Astrocyte of the spinal cord (primary cell): ENCODE data around the gene ZNF239.

Source experiments
- DNase-seq: peaks from one replicate; pipeline ENCODE4 v3.0.0; 2011; ENCODE audit warnings: low read depth, low spot score
- H3K4me3 ChIP-seq: 2 replicates; pipeline ENCODE4 v1.5.1; 2011; ENCODE audit warnings: low read depth, mild to moderate bottlenecking, low read length, moderate library complexity
- in situ Hi-C: cut with HindIII; loops from 2 replicates; pipeline ENCODE4 v1.10.0; 2017; ENCODE audit warnings: low sequenced_read_pairs
- TF ChIP-seq, protein P1 (sequence below): IDR thresholded peaks from 2 replicates; pipeline ENCODE4 v1.5.1; 2012; ENCODE audit warnings: low read depth, mild to moderate bottlenecking, low read length, inconsistent platforms

The ZNF239 gene

DNA sequence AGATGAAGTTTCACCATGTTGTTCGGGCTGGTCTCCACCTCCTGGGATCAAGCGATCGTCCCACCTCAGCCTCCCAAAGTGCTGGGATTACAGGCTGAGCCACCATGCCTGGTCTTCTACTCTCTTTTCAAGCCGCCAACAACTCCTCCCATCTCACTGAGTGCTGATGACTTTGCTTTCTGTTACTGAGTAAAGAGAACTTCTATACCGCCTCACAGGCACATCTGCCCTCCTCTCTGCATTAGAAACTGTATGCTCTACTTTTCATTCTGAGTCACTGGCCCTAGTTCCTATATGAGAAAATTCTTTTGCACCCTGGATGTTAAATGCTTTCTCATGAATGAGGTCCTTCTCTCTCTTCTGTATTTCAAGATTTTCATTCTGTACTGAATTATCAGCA, 2.2 kb upstream of the ZNF239 start:
- in situ Hi-C loops: no loop called here
- DNase-seq: no peak
- TF ChIP-seq, protein P1, sequence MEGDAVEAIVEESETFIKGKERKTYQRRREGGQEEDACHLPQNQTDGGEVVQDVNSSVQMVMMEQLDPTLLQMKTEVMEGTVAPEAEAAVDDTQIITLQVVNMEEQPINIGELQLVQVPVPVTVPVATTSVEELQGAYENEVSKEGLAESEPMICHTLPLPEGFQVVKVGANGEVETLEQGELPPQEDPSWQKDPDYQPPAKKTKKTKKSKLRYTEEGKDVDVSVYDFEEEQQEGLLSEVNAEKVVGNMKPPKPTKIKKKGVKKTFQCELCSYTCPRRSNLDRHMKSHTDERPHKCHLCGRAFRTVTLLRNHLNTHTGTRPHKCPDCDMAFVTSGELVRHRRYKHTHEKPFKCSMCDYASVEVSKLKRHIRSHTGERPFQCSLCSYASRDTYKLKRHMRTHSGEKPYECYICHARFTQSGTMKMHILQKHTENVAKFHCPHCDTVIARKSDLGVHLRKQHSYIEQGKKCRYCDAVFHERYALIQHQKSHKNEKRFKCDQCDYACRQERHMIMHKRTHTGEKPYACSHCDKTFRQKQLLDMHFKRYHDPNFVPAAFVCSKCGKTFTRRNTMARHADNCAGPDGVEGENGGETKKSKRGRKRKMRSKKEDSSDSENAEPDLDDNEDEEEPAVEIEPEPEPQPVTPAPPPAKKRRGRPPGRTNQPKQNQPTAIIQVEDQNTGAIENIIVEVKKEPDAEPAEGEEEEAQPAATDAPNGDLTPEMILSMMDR: no peak
- H3K4me3 ChIP-seq: no peak overlapping the region

DNA sequence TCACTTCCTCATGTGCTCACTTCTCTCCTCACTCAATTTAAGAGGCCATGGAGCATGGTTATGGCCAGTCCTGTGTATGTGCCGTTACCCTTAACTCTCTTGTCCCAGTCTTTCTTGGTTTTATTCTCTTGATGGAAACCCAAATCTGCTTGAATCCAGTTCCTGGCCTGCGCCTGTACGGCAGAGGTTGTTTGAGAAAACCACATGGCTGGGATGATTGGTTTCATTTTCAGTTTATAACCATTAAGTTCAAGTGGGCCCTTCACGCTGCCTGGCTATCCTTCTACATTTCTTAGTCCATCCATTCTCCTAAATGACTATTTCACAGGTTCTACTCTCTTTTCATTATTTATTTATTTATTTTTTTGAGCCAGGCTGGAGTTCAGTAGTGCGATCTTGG, 1.6 kb upstream of the ZNF239 start:
- no peak overlapping the region for H3K4me3 ChIP-seq
- in situ Hi-C loops: no loop called here
- no peak for DNase-seq
- TF ChIP-seq, protein P1: no peak

DNA sequence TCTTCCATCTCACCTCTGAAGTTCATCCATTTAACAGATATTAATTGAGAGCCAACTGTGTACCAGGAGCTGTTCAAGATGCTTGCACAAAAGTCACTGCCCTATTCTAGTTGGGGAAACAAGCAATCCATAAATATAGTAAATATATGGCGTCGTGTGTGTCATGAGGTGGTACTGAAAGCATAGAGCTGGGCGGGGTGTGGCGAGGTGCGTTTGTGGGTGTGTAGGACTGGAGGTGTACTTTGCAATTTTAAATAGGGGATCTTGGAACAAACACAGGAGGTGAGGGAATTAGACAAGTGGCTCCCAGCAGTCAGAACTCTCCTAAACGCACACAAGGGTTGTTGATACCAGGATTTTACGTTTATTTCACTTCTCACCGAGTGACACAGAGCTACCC, 490 bp upstream of the ZNF239 start:
- no peak for DNase-seq
- in situ Hi-C loops: no loop called here
- peak overlapping the region; percentile 52 for H3K4me3 ChIP-seq
- TF ChIP-seq, protein P1: no peak

DNA sequence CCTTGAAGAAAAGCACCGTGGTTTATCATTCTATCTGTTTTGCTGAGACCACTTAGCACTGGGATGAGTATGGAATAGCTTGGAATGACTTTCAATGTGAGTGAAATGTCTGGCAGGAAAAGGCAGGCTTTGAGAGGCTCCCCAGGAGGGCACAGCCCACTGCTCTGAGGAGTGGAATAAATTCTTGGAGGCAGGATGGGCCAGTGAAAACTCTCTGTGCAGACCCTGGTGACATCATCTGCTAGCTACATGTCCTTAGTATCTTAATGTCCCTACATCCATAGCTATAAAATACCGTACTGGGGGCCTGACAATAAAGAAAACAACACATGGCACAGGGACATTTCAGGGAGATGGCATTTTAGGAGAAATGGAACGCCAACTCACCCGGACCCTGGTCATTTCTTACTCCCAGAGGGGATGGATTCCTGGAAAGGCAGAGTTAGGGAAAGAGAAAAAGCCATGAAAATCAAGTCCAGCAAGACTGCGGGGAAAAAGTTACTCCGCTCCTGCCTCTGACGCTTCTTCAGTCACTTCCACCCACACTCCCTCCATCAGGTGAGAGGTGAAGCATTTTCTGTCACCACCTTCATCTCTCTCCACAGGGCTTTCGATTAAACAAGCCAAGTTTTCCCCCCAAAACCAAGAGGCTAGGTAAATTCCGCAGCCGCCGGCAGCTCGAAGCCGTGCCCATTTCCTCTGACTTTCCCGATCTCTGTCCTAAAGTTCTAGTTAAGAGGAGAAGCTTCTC, 991 bp downstream of the ZNF239 start:
- H3K4me3 ChIP-seq: peak overlapping the region; percentile 52
- in situ Hi-C loops: no loop called here
- peak; percentile 15 for DNase-seq
- TF ChIP-seq, protein P1: no peak

DNA sequence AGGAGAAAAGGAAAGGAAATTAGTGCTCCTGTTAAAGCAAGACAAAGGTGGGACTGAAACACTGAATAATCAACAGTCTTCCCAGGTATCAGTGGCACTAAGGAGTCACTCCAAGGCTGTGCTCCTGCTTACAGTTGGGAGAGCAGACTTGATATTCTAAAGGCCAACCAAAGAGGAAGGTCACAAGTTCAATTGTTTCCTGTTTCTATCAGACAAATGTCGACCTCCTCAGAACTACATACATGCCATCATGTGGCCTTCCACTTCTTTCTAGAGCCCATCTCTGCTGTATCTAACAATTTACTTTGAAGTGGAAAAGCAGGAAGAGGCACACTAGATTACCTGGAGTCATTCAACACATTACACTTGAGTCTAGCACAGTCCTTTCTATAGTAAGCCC, 3.4 kb downstream of the ZNF239 start:
- DNase-seq: no peak
- in situ Hi-C loops: no loop called here
- TF ChIP-seq, protein P1: no peak
- no peak overlapping the region for H3K4me3 ChIP-seq

DNA sequence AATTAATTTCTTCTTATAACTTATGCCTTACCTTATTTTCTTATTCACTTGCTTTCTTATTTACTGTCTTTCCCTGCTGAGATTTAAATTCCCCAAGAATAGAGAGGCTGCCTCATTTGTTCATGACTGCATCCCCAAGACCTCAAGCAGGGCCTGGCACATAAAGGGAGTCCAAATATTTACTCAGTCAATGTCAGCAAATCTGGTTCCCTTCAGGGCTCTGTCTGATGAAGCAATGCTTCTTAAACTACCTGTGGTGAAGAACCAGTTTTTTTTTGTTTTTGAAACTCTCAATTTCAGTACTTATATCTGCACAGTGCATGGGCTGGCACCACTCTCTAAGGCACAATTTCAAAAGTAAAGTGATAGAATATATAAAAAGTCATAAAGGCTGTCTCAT, 4.7 kb downstream of the ZNF239 start:
- H3K4me3 ChIP-seq: no peak overlapping the region
- no peak for DNase-seq
- TF ChIP-seq, protein P1: no peak
- in situ Hi-C loops: no loop called here
